ENCODE measurements around the gene ARHGEF3.

DNA sequence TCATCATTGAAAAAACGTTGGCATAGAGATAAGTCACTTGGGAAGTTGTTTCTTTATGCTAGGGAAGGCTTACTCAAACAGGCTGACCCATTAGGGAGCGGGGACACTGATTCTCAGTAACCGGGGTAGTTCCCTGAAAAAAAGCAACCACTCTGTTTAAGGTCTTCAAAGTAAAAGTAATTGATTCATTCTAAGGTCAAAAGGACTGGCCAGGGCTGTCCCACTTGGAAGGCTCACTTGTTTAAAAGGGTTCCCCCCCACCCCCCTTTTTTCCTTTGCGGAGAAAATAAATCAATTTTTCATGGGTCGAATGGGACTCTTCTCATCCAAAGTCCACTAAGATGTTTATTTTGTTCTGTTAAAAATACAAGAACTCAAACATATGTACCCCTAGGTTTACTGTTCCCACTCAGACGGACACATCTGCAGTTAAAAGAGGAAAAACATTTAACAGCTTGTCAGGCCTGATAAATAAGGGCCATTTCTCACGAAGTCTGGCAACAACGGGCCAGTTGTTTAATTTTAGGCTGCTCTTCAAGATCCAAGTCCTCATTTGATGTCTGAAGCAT, 53.0 kb downstream of the ARHGEF3 start:
- TF ChIP-seq, protein P1, sequence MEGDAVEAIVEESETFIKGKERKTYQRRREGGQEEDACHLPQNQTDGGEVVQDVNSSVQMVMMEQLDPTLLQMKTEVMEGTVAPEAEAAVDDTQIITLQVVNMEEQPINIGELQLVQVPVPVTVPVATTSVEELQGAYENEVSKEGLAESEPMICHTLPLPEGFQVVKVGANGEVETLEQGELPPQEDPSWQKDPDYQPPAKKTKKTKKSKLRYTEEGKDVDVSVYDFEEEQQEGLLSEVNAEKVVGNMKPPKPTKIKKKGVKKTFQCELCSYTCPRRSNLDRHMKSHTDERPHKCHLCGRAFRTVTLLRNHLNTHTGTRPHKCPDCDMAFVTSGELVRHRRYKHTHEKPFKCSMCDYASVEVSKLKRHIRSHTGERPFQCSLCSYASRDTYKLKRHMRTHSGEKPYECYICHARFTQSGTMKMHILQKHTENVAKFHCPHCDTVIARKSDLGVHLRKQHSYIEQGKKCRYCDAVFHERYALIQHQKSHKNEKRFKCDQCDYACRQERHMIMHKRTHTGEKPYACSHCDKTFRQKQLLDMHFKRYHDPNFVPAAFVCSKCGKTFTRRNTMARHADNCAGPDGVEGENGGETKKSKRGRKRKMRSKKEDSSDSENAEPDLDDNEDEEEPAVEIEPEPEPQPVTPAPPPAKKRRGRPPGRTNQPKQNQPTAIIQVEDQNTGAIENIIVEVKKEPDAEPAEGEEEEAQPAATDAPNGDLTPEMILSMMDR (IDR thresholded peaks at IDR 0.05) = no peak
- no peak for TF ChIP-seq POLR2A (IDR thresholded peaks at IDR 0.05)

All from uterus (tissue), 2 donors.